ENCODE results near the gene SYNPO2. TPM values are rescaled to one million over a fixed set of nuclear protein-coding genes. Genes with fewer than 3 reads are reported as not detected.
"Not testable (repeated sequence)": the region's sequence is repeated elsewhere in the genome, so short reads cannot be mapped to it uniquely, and the experiment has no call there.

The SYNPO2 gene
- total RNA-seq, 1 experiment from 2014 or later = 0.04 TPM

GRCh38 chr4:119016636-119017035 lies 128.0 kb downstream of the SYNPO2 start:
- POLR2A ChIA-PET (ENCODE audit: unreplicated experiment) = no interaction called here
- CTCF ChIA-PET = no interaction called here
- Histone ChIP-seq H3K9ac (ENCODE audit: low read length) (no peak overlapping the region), H3K4me1 (ENCODE audit: insufficient read depth, low read length) (no peaks in the 10 kb centered on the region), H3K4me3 (ENCODE audit: low read length) (no peak overlapping the region), H3K9me2 (replicated peaks; ENCODE audit: low read length) (no peaks in the 10 kb centered on the region), H3F3A (ENCODE audit: low read length, unreplicated experiment) (no peaks in the 10 kb centered on the region), H3K9me3 (ENCODE audit: low read length) (no peaks in the 10 kb centered on the region), H3K4me2 (ENCODE audit: low read length) (no peak overlapping the region), H3K36me3 (ENCODE audit: low read depth, low read length) (no peaks in the 10 kb centered on the region), H3K79me2 (ENCODE audit: low read length) (no peaks in the 10 kb centered on the region), H3K27me3 (ENCODE audit: low read length) (no peaks in the 10 kb centered on the region), H2AFZ (ENCODE audit: low read length) (no peak overlapping the region), H3K27ac (ENCODE audit: low read length) (no peak overlapping the region), H4K20me1 (ENCODE audit: low read length) (no peaks in the 10 kb centered on the region)
- DNase-seq (no peak), ATAC-seq (no peak)
- intact Hi-C loops (cut with micrococcal nuclease) = no loop called here
- TF ChIP-seq EZH2phosphoT487 (IDR thresholded peaks at IDR 0.05; ENCODE audit: borderline replicate concordance, low read length) (no peak), EZH2 (IDR thresholded peaks at IDR 0.05; ENCODE audit: low read length, unreplicated experiment) (no peak), CTCF (conservative IDR thresholded peaks at IDR 0.05; ENCODE audit: low read depth, low read length) (no peak)
- no TSS peak for BruUV-seq (replicated peaks)

GRCh38 chr4:119017636-119018035 lies 129.0 kb downstream of the SYNPO2 start:
- Histone ChIP-seq H3K4me3 (ENCODE audit: low read length) (no peak overlapping the region), H3K79me2 (ENCODE audit: low read length) (no peaks in the 10 kb centered on the region), H2AFZ (ENCODE audit: low read length) (no peak overlapping the region), H3K9me3 (ENCODE audit: low read length) (no peaks in the 10 kb centered on the region), H3K36me3 (ENCODE audit: low read depth, low read length) (no peaks in the 10 kb centered on the region), H3F3A (ENCODE audit: low read length, unreplicated experiment) (no peaks in the 10 kb centered on the region), H4K20me1 (ENCODE audit: low read length) (no peaks in the 10 kb centered on the region), H3K9me2 (replicated peaks; ENCODE audit: low read length) (no peaks in the 10 kb centered on the region), H3K27ac (ENCODE audit: low read length) (no peak overlapping the region), H3K27me3 (ENCODE audit: low read length) (no peaks in the 10 kb centered on the region), H3K4me2 (ENCODE audit: low read length) (no peak overlapping the region), H3K4me1 (ENCODE audit: insufficient read depth, low read length) (no peaks in the 10 kb centered on the region), H3K9ac (ENCODE audit: low read length) (no peak overlapping the region)
- BruUV-seq (replicated peaks) = no TSS peak
- intact Hi-C loops (cut with micrococcal nuclease) = no loop called here
- DNase-seq = no peak
- no peak for ATAC-seq
- TF ChIP-seq CTCF (conservative IDR thresholded peaks at IDR 0.05; ENCODE audit: low read depth, low read length) (no peak), EZH2phosphoT487 (IDR thresholded peaks at IDR 0.05; ENCODE audit: borderline replicate concordance, low read length) (no peak), EZH2 (IDR thresholded peaks at IDR 0.05; ENCODE audit: low read length, unreplicated experiment) (no peak)
- ChIA-PET CTCF (no interaction called here), POLR2A (ENCODE audit: unreplicated experiment) (no interaction called here)

GRCh38 chr4:119020158-119020557 lies 131.5 kb downstream of the SYNPO2 start:
- H3K9me3 ChIP-seq (ENCODE audit: low read length) = no peaks in the 10 kb centered on the region
- no peak overlapping the region for H3K9ac ChIP-seq (ENCODE audit: low read length)
- H3K4me3 ChIP-seq (ENCODE audit: low read length) = no peak overlapping the region
- ChIA-PET CTCF (no interaction called here), POLR2A (ENCODE audit: unreplicated experiment) (no interaction called here)
- no peaks in the 10 kb centered on the region for H3K27me3 ChIP-seq (ENCODE audit: low read length)
- no peak overlapping the region for H3K27ac ChIP-seq (ENCODE audit: low read length)
- H4K20me1 ChIP-seq (ENCODE audit: low read length) = no peaks in the 10 kb centered on the region
- no peak for DNase-seq
- intact Hi-C loops (cut with micrococcal nuclease) = no loop called here
- H3K36me3 ChIP-seq (ENCODE audit: low read depth, low read length) = no peaks in the 10 kb centered on the region
- H3K9me2 ChIP-seq (replicated peaks; ENCODE audit: low read length) = no peaks in the 10 kb centered on the region
- H2AFZ ChIP-seq (ENCODE audit: low read length) = no peak overlapping the region
- H3K4me1 ChIP-seq (ENCODE audit: insufficient read depth, low read length) = peaks cover 6% of the 10 kb centered on the region
- TF ChIP-seq EZH2phosphoT487 (IDR thresholded peaks at IDR 0.05; ENCODE audit: borderline replicate concordance, low read length) (no peak), EZH2 (IDR thresholded peaks at IDR 0.05; ENCODE audit: low read length, unreplicated experiment) (no peak), CTCF (conservative IDR thresholded peaks at IDR 0.05; ENCODE audit: low read depth, low read length) (no peak)
- ATAC-seq = no peak
- no peaks in the 10 kb centered on the region for H3F3A ChIP-seq (ENCODE audit: low read length, unreplicated experiment)
- BruUV-seq (replicated peaks) = no TSS peak
- no peak overlapping the region for H3K4me2 ChIP-seq (ENCODE audit: low read length)
- no peaks in the 10 kb centered on the region for H3K79me2 ChIP-seq (ENCODE audit: low read length)

- ATAC-seq; intact Hi-C loops (cut with micrococcal nuclease); CTCF ChIA-PET: not testable (repeated sequence)
These were observed 133.9 kb downstream of the SYNPO2 start for GRCh38 chr4:119022520-119022919.

More at GRCh38 chr4:119022520-119022919, 133.9 kb downstream of the SYNPO2 start:
- H3K9ac ChIP-seq (ENCODE audit: low read length); BruUV-seq (replicated peaks); H3K9me2 ChIP-seq (replicated peaks; ENCODE audit: low read length); H3K79me2 ChIP-seq (ENCODE audit: low read length); POLR2A ChIA-PET (ENCODE audit: unreplicated experiment); H3K27me3 ChIP-seq (ENCODE audit: low read length); DNase-seq; H3K27ac ChIP-seq (ENCODE audit: low read length); H3K36me3 ChIP-seq (ENCODE audit: low read depth, low read length); H3K9me3 ChIP-seq (ENCODE audit: low read length); H3K4me2 ChIP-seq (ENCODE audit: low read length); H3K4me3 ChIP-seq (ENCODE audit: low read length); H4K20me1 ChIP-seq (ENCODE audit: low read length); H2AFZ ChIP-seq (ENCODE audit: low read length); H3F3A ChIP-seq (ENCODE audit: low read length, unreplicated experiment): not testable (repeated sequence)
- peaks cover 15% of the 10 kb centered on the region for H3K4me1 ChIP-seq (ENCODE audit: insufficient read depth, low read length)
